ENCODE measurements around the gene ZNF407. TPM values are rescaled to one million over a fixed set of nuclear protein-coding genes. Genes with fewer than 3 reads are reported as not detected.
A peak's percentile ranks its signal among the peaks of the same experiment; 100 is the strongest.

Gene ZNF407
- total and polyA plus RNA-seq, 8 donors, result 2.1 to 49.0 (median 14.6) TPM

DNA sequence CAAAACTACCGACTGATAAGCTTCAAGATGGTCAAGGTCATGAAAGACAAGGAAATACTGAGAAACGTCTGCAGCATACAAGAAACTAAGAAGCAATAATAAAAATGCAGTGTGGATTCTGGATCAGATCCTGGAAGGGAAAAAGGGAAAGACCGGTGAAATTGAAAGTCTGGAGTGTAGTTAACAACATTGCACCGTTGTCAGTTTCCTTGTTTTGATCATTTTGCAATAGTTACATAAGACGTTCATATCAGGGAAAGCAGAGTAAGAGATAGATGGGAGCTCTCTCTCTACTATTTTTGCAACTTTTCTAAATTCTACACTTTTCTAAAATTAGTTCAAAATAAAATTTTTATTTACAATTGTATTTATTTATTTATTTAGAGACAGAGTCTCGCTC lies 15.0 kb upstream of the ZNF407 start:
- 57 to 73% (median 62%) methylated on average over 6 of the region's 6 CpGs for WGBS, 5 donors
- Histone ChIP-seq H3K27ac (no peak overlapping the region), H3K27me3 (peaks cover 0 to 55% (median 2%) of the 10 kb centered on the region in 3 donors), H3K4me1 (peaks cover 0 to 3% (median 0%) of the 10 kb centered on the region in 4 donors), H3K4me3 (no peak overlapping the region), H3K36me3 (no peaks in the 10 kb centered on the region), H3K9me3 (no peaks in the 10 kb centered on the region)
- DNase-seq, result no peak
- TF ChIP-seq, protein P1, sequence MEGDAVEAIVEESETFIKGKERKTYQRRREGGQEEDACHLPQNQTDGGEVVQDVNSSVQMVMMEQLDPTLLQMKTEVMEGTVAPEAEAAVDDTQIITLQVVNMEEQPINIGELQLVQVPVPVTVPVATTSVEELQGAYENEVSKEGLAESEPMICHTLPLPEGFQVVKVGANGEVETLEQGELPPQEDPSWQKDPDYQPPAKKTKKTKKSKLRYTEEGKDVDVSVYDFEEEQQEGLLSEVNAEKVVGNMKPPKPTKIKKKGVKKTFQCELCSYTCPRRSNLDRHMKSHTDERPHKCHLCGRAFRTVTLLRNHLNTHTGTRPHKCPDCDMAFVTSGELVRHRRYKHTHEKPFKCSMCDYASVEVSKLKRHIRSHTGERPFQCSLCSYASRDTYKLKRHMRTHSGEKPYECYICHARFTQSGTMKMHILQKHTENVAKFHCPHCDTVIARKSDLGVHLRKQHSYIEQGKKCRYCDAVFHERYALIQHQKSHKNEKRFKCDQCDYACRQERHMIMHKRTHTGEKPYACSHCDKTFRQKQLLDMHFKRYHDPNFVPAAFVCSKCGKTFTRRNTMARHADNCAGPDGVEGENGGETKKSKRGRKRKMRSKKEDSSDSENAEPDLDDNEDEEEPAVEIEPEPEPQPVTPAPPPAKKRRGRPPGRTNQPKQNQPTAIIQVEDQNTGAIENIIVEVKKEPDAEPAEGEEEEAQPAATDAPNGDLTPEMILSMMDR (IDR thresholded peaks at IDR 0.05), result no peak
- TF ChIP-seq EP300 (IDR thresholded peaks at IDR 0.05), result no peak
- no peak for TF ChIP-seq POLR2AphosphoS5 (IDR thresholded peaks at IDR 0.05)
- no peak for TF ChIP-seq POLR2A (IDR thresholded peaks at IDR 0.05)
- intact Hi-C loops (cut with DNase I; ENCODE audit: low total_unique reads), result no loop called here

DNA sequence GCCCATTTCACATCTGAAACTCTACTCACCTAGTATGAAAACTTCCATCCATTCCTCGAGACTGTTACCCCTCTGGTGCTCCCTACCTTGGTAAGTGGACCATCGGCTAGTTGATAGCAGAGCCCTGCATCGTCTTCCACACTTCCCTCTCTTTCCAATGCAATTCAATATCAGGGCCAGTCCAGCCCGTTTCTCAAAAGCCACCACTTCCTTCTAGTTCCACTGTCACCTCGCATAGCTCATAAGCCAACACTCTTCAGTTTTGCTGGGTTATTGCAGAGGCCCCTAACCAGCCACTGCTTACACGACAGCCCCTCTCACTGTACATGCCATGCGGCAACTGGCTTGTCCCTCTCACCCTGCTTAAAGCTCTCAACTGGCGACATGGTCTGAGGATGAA lies 10.2 kb upstream of the ZNF407 start:
- Histone ChIP-seq H3K27me3 (peaks cover 0 to 30% (median 3%) of the 10 kb centered on the region in 3 donors), H3K4me1 (no peaks in the 10 kb centered on the region), H3K36me3 (no peaks in the 10 kb centered on the region), H3K4me3 (no peak overlapping the region), H3K9me3 (no peaks in the 10 kb centered on the region), H3K27ac (no peak overlapping the region)
- TF ChIP-seq POLR2A (IDR thresholded peaks at IDR 0.05) (no peak), EP300 (IDR thresholded peaks at IDR 0.05) (no peak), POLR2AphosphoS5 (IDR thresholded peaks at IDR 0.05) (no peak)
- TF ChIP-seq, protein P1 (IDR thresholded peaks at IDR 0.05), result no peak
- intact Hi-C loops (cut with DNase I; ENCODE audit: low total_unique reads), result no loop called here
- WGBS, 5 donors, result 72 to 75% (median 72%) methylated on average over 8 of the region's 8 CpGs
- no peak for DNase-seq

DNA sequence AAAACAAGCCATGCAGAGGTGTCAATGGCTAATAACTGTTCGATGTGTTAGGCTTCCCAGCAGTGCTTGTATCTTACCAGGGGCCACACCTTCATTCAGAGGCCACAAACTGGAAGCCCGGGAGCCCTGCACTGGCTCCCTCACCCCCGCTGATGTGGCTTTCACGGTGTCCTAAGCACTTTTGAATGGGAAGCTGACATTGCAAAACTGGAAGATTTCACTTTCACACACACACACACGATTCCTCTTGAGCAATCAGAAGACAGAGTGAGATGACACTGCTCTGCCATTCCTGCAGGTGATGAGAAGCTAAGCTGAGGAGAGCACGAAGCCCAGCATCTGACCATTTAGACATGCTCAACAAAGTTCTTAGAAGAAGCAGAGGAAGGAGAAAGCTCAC lies 8.6 kb upstream of the ZNF407 start:
- Histone ChIP-seq H3K9me3 (no peaks in the 10 kb centered on the region), H3K27me3 (peaks cover 0 to 19% (median 3%) of the 10 kb centered on the region in 3 donors), H3K4me1 (no peaks in the 10 kb centered on the region), H3K36me3 (peaks cover 0 to 14% (median 13%) of the 10 kb centered on the region in 4 donors), H3K27ac (peak overlapping the region in 1 of 5 donors; percentile 15), H3K4me3 (no peak overlapping the region)
- no peak for DNase-seq
- TF ChIP-seq, protein P1 (IDR thresholded peaks at IDR 0.05), result no peak
- no peak for TF ChIP-seq POLR2AphosphoS5 (IDR thresholded peaks at IDR 0.05)
- no peak for TF ChIP-seq EP300 (IDR thresholded peaks at IDR 0.05)
- no peak for TF ChIP-seq POLR2A (IDR thresholded peaks at IDR 0.05)
- intact Hi-C loops (cut with DNase I; ENCODE audit: low total_unique reads), result no loop called here
- WGBS, 5 donors, result 52 to 72% (median 58%) methylated on average over 6 of the region's 6 CpGs

DNA sequence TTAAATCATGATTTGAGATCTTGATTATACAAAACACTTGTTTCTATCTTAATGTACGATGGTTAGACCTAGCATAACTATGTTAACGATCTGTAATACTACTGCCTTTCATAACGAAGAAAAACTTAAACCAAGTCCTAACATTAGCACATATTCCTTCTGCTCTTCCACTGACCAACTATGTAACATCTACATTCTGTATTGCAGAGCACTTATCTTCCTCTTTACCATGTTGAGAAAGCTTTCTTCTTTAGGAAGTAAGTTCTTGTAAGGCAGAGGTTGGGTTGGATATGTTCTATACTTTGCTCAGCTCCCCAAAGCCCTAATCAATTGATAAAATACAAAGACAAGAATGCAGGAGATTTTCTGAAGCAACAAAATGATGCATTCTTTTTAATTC lies 7.9 kb upstream of the ZNF407 start:
- Histone ChIP-seq H3K4me1 (peaks cover 0 to 2% (median under 1%) of the 10 kb centered on the region in 4 donors), H3K27ac (no peak overlapping the region), H3K36me3 (peaks cover 0 to 21% (median 14%) of the 10 kb centered on the region in 4 donors), H3K27me3 (peaks cover 0 to 17% (median 3%) of the 10 kb centered on the region in 3 donors), H3K9me3 (no peaks in the 10 kb centered on the region), H3K4me3 (no peak overlapping the region)
- TF ChIP-seq EP300 (IDR thresholded peaks at IDR 0.05) (no peak), POLR2A (IDR thresholded peaks at IDR 0.05) (no peak), POLR2AphosphoS5 (IDR thresholded peaks at IDR 0.05) (no peak)
- TF ChIP-seq, protein P1 (IDR thresholded peaks at IDR 0.05), result no peak
- WGBS, 5 donors, result 70 to 84% (median 79%) methylated on average over 3 of the region's 3 CpGs
- intact Hi-C loops (cut with DNase I; ENCODE audit: low total_unique reads), result no loop called here
- DNase-seq, result no peak

All from stomach (tissue), 9 donors.